Glutamatergic neuron (in vitro differentiated cells): ENCODE data around the gene TSHZ2. TPM values are rescaled to one million over a fixed set of nuclear protein-coding genes. Genes with fewer than 3 reads are reported as not detected.

ENCODE experiments used
- DNase-seq: peaks from one replicate; pipeline ENCODE4 v3.0.0; 2022
- H3K27ac Mint-ChIP-seq: one replicate; pipeline ENCODE4 v1.8.0; 2020; ENCODE audit warnings: mild to moderate bottlenecking, mixed read lengths, inconsistent platforms; ENCODE audit not compliant: unreplicated experiment
- H3K27me3 Mint-ChIP-seq: one replicate; pipeline ENCODE4 v1.8.0; 2020; ENCODE audit warnings: mild to moderate bottlenecking, moderate library complexity, mixed read lengths, inconsistent platforms; ENCODE audit not compliant: unreplicated experiment
- H3K36me3 Mint-ChIP-seq: one replicate; pipeline ENCODE4 v1.8.0; 2020; ENCODE audit warnings: mild to moderate bottlenecking, mixed read lengths, inconsistent platforms; ENCODE audit not compliant: unreplicated experiment
- H3K4me1 Mint-ChIP-seq: one replicate; pipeline ENCODE4 v1.8.0; 2020; ENCODE audit warnings: mild to moderate bottlenecking, low read depth, mixed read lengths, inconsistent platforms; ENCODE audit not compliant: unreplicated experiment
- H3K4me3 Mint-ChIP-seq: one replicate; pipeline ENCODE4 v1.8.0; 2020; ENCODE audit warnings: mild to moderate bottlenecking, mixed read lengths, inconsistent platforms; ENCODE audit not compliant: unreplicated experiment
- H3K9me3 Mint-ChIP-seq: one replicate; pipeline ENCODE4 v1.8.0; 2020; ENCODE audit warnings: mild to moderate bottlenecking, moderate library complexity, mixed read lengths, inconsistent platforms; ENCODE audit not compliant: unreplicated experiment
- total RNA-seq: library from RNA; stranded (reverse); fragmentation: NEBNext Ultra II Directional; extraction: Animal tissue kit (Norgen Biotek cat#: 25700); gene quantifications from one replicate; pipeline ENCODE4 v1.2.1, GENCODE V29; 2021; ENCODE audit not compliant: unreplicated experiment
- TF ChIP-seq, protein P1 (sequence below): fragments of 200-600 bp; sonication (generic); IDR thresholded peaks from one replicate; pipeline ENCODE4 v1.5.0; 2021; ENCODE audit not compliant: partially characterized antibody, unreplicated experiment

TSHZ2 gene
- total RNA-seq, 1 donor from 2014 or later, result 10.0 TPM

DNA sequence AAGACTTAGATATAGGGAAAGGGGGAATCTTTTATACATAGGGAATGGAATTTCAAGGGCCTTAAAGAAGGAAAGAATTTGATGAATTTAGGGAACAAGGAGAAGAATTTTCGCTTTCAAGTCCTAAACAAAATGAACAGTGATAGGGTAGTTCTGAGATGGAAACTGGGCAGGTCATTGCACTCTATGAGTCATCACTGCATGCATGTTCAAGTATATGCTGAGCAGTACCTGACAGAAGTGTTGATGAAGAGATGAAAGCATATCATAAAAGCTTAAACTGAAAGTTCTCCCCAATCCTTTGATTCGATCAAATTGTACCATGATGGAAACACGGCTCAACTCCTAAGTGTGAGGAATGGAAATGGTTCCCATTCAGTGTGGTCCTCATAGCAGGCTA, 271.0 kb downstream of the TSHZ2 start:
- Mint-ChIP-seq H3K4me3 (no peak overlapping the region), H3K27me3 (no peaks in the 10 kb centered on the region), H3K36me3 (no peaks in the 10 kb centered on the region), H3K27ac (no peak overlapping the region), H3K9me3 (no peaks in the 10 kb centered on the region), H3K4me1 (no peaks in the 10 kb centered on the region)
- TF ChIP-seq, protein P1, sequence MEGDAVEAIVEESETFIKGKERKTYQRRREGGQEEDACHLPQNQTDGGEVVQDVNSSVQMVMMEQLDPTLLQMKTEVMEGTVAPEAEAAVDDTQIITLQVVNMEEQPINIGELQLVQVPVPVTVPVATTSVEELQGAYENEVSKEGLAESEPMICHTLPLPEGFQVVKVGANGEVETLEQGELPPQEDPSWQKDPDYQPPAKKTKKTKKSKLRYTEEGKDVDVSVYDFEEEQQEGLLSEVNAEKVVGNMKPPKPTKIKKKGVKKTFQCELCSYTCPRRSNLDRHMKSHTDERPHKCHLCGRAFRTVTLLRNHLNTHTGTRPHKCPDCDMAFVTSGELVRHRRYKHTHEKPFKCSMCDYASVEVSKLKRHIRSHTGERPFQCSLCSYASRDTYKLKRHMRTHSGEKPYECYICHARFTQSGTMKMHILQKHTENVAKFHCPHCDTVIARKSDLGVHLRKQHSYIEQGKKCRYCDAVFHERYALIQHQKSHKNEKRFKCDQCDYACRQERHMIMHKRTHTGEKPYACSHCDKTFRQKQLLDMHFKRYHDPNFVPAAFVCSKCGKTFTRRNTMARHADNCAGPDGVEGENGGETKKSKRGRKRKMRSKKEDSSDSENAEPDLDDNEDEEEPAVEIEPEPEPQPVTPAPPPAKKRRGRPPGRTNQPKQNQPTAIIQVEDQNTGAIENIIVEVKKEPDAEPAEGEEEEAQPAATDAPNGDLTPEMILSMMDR, result no peak
- DNase-seq, result no peak

DNA sequence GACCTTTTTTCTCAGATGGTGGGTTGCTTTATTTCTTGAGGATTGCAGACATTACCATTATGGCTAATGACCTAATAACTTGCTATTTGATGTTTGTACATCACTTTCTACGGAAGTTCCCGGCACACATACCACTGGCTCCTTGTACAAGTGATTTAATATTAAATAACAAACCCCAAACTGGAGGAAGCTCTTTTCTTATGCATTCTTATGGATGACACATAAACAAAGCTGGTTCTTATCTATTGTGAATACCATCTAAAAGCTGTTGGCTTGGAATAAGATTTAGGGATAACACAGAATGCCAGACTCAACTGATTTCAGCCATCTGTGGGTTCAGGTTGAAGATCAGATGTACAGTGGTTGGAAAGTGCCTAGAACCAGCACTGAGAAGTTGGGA, 272.6 kb downstream of the TSHZ2 start:
- DNase-seq, result no peak
- TF ChIP-seq, protein P1, result no peak

DNA sequence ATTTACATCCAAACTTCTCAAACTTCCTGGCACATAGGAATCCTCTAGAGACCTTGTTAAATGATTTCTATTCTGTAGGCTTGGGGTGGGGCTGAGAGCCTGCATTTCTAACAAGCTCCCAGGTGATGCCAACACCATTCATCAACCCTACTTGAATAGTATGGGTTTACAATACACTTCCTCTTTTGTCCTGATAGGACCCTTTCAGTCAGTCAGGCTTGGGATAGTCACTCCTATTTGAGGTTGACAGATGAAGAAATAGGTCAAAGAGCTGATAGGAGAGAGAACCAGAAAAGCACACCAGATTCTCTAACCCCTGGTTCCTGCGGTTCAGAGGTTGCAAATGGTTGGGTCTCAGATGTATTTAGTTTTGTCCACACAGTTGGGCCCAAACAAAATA, 273.4 kb downstream of the TSHZ2 start:
- no peaks in the 10 kb centered on the region for H3K4me1 Mint-ChIP-seq
- H3K9me3 Mint-ChIP-seq, result no peaks in the 10 kb centered on the region
- no peaks in the 10 kb centered on the region for H3K27me3 Mint-ChIP-seq
- H3K4me3 Mint-ChIP-seq, result no peak overlapping the region
- H3K27ac Mint-ChIP-seq, result no peak overlapping the region
- no peak for DNase-seq
- no peaks in the 10 kb centered on the region for H3K36me3 Mint-ChIP-seq
- TF ChIP-seq, protein P1, result no peak

More for the DNA sequence above, 272.6 kb downstream of the TSHZ2 start:
- no peaks in the 10 kb centered on the region for H3K4me1 Mint-ChIP-seq
- no peaks in the 10 kb centered on the region for H3K9me3 Mint-ChIP-seq
- H3K4me3 Mint-ChIP-seq, result no peak overlapping the region
- H3K36me3 Mint-ChIP-seq, result no peaks in the 10 kb centered on the region
- no peak overlapping the region for H3K27ac Mint-ChIP-seq
- no peaks in the 10 kb centered on the region for H3K27me3 Mint-ChIP-seq

DNA sequence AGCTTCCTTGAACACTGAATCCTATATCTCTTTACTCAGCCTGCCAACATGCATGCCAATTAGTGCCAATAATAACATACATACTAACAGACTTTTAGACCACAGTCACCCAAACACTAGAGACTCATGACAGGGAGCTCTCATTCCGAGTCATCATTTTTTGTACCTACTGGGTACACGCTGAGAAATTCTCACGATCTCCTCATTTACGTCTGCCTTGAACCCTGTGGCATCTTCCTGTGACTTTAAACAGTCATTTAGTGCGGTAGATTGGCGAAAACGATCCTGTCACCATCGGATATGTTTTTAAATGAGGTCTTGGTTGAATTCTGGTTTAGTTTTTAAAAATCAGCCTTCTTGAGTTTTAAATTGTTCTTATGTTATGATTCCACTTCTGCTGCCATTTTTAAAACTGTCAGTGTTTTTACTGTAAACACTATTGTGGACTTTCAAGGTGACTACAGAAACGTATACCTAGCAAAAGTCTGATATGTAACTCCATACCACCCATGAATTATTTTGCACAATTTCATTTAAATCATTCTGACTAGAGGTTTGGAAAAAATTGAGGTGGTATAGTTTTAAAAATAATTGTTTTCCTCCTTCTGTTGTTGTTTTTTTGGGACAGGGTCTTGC, 275.4 kb downstream of the TSHZ2 start:
- Mint-ChIP-seq H3K27ac (no peak overlapping the region), H3K4me3 (no peak overlapping the region), H3K9me3 (no peaks in the 10 kb centered on the region), H3K36me3 (no peaks in the 10 kb centered on the region), H3K27me3 (no peaks in the 10 kb centered on the region), H3K4me1 (no peaks in the 10 kb centered on the region)
- no peak for DNase-seq
- TF ChIP-seq, protein P1, result no peak

DNA sequence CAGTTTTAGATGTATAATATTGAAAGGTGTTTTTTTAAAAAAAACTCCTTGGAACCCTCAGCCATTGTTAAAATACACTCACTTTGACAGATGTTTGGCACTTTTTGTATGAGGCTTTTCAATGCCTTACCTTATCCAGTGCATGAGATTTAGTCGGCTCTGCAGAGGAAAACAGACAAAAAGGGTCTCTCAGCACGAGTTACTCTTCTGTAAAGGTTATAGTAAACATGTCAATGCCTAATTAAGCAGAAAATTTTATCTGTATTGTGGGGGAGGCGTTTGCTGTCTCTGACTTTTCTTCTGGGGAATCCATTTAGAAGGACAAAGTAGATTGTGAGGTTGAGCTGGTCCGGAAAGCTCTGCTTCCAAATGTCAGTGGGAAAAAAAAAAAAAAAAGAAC, 278.3 kb downstream of the TSHZ2 start:
- DNase-seq, result no peak
- Mint-ChIP-seq H3K4me1 (no peaks in the 10 kb centered on the region), H3K36me3 (peaks cover 15% of the 10 kb centered on the region), H3K4me3 (no peak overlapping the region), H3K27me3 (peaks cover under 1% of the 10 kb centered on the region), H3K9me3 (peaks cover 2% of the 10 kb centered on the region), H3K27ac (no peak overlapping the region)
- TF ChIP-seq, protein P1, result no peak
